DND-41 (cell line): ENCODE measurements around the gene DNAH7.

Source experiments
- ATAC-seq: fragments of 200-7000 bp; cut with Tn5 transposase; 3 replicates; pipeline ENCODE4 v1.9.1; 2021; ENCODE audit warnings: low read depth; ENCODE audit not compliant: insufficient read depth
- DNase-seq: peaks from one replicate; pipeline ENCODE4 v3.0.0-alpha.2; 2020
- H2AFZ ChIP-seq: 2 replicates; pipeline ENCODE4 v1.6.0; 2012; ENCODE audit warnings: low read depth, low read length
- H3K27ac ChIP-seq: 2 replicates; pipeline ENCODE4 v1.5.1; 2012; ENCODE audit warnings: low read length, inconsistent platforms
- H3K27me3 ChIP-seq: fragments of 200-600 bp; sonication (generic); 2 replicates; pipeline ENCODE4 v1.6.0; 2012; ENCODE audit warnings: low read length, mild to moderate bottlenecking, inconsistent platforms; ENCODE audit not compliant: insufficient read depth, poor library complexity
- H3K36me3 ChIP-seq: 2 replicates; pipeline ENCODE4 v1.5.1; 2012; ENCODE audit warnings: low read length, inconsistent platforms; ENCODE audit not compliant: insufficient read depth
- H3K4me1 ChIP-seq: 2 replicates; pipeline ENCODE4 v1.5.1; 2012; ENCODE audit warnings: mild to moderate bottlenecking, low read length; ENCODE audit not compliant: insufficient read depth
- H3K4me2 ChIP-seq: 2 replicates; pipeline ENCODE4 v1.6.0; 2012; ENCODE audit warnings: mild to moderate bottlenecking, moderate library complexity, low read length, inconsistent platforms; ENCODE audit not compliant: insufficient read depth
- H3K4me3 ChIP-seq, 2 experiments: fragments of 200-600 bp in 1 of 2; shearing (Covaris generic) in 1 of 2; 2 replicates each; pipeline ENCODE4 v1.5.1; 2012 to 2016; ENCODE audit warnings: inconsistent platforms in 2 of 2, low read length in 2 of 2, mild to moderate bottlenecking in 2 of 2, low read depth in 1 of 2, moderate library complexity in 1 of 2
- H3K79me2 ChIP-seq: 2 replicates; pipeline ENCODE4 v1.6.0; 2012; ENCODE audit warnings: low read length, inconsistent platforms; ENCODE audit not compliant: insufficient read depth
- H3K9ac ChIP-seq: 2 replicates; pipeline ENCODE4 v1.6.0; 2012; ENCODE audit warnings: low read depth, mild to moderate bottlenecking, inconsistent platforms, low read length, moderate library complexity
- H3K9me3 ChIP-seq: 2 replicates; pipeline ENCODE4 v1.5.1; 2012; ENCODE audit warnings: low read length, moderate library complexity, mild to moderate bottlenecking, inconsistent platforms; ENCODE audit not compliant: insufficient read depth, severe bottlenecking
- H4K20me1 ChIP-seq: 2 replicates; pipeline ENCODE4 v1.6.0; 2012; ENCODE audit warnings: low read length; ENCODE audit not compliant: insufficient read depth
- CTCF ChIP-seq: IDR thresholded peaks from 2 replicates; pipeline ENCODE4 v1.5.1; 2012; ENCODE audit warnings: borderline replicate concordance, low read length, moderate library complexity, mild to moderate bottlenecking; ENCODE audit not compliant: poor library complexity, severe bottlenecking; ENCODE audit errors: extremely low read depth
- EZH2 ChIP-seq: IDR thresholded peaks from 3 replicates; pipeline ENCODE4 v1.6.1; 2012; ENCODE audit warnings: borderline replicate concordance, low read depth, mild to moderate bottlenecking, moderate library complexity, low read length, inconsistent platforms; ENCODE audit not compliant: severe bottlenecking

Gene DNAH7

GRCh38 chr2:195741191-195741590, 327.4 kb downstream of the DNAH7 start:
- H3K27me3 ChIP-seq = no peaks in the 10 kb centered on the region
- no peak overlapping the region for H2AFZ ChIP-seq
- H3K27ac ChIP-seq = no peak overlapping the region
- TF ChIP-seq EZH2 (no peak), CTCF (no peak)
- no peak overlapping the region for H3K9ac ChIP-seq
- peaks cover 46% of the 10 kb centered on the region; the same call in 1 of the 2 replicates for H3K36me3 ChIP-seq
- H3K4me2 ChIP-seq = no peak overlapping the region
- no peak overlapping the region for H3K4me3 ChIP-seq
- DNase-seq (no peak), ATAC-seq (no peak)
- no peaks in the 10 kb centered on the region for H3K79me2 ChIP-seq
- no peaks in the 10 kb centered on the region for H3K4me1 ChIP-seq
- H4K20me1 ChIP-seq = no peaks in the 10 kb centered on the region
- no peaks in the 10 kb centered on the region for H3K9me3 ChIP-seq

- H4K20me1 ChIP-seq = no peaks in the 10 kb centered on the region
- ATAC-seq = no peak
- peaks cover 67% of the 10 kb centered on the region for H3K36me3 ChIP-seq
- no peak for DNase-seq
- H3K9ac ChIP-seq = no peak overlapping the region
- no peaks in the 10 kb centered on the region for H3K9me3 ChIP-seq
- no peak overlapping the region for H3K4me3 ChIP-seq
- H3K27me3 ChIP-seq = no peaks in the 10 kb centered on the region
- no peak for TF ChIP-seq EZH2
- TF ChIP-seq CTCF = no peak
- H2AFZ ChIP-seq = no peak overlapping the region
- no peaks in the 10 kb centered on the region for H3K79me2 ChIP-seq
- no peak overlapping the region for H3K4me2 ChIP-seq
- no peaks in the 10 kb centered on the region for H3K4me1 ChIP-seq
- no peak overlapping the region for H3K27ac ChIP-seq
Observed at GRCh38 chr2:195737511-195738325, 330.9 kb downstream of the DNAH7 start.

- Histone ChIP-seq H3K4me2 (no peak overlapping the region), H3K4me3 (no peak overlapping the region), H3K27ac (no peak overlapping the region), H3K79me2 (no peaks in the 10 kb centered on the region), H3K36me3 (peaks cover 73% of the 10 kb centered on the region), H3K27me3 (no peaks in the 10 kb centered on the region), H3K9me3 (no peaks in the 10 kb centered on the region), H3K9ac (no peak overlapping the region), H2AFZ (no peak overlapping the region), H3K4me1 (peaks cover 3% of the 10 kb centered on the region; the same call in 1 of the 2 replicates), H4K20me1 (no peaks in the 10 kb centered on the region)
- ATAC-seq = no peak
- DNase-seq = no peak
- no peak for TF ChIP-seq EZH2
- no peak for TF ChIP-seq CTCF
Observed at GRCh38 chr2:195735347-195735746, 333.3 kb downstream of the DNAH7 start.
